Esophagus squamous epithelium (tissue), 5 donors: ENCODE data around the gene IPMK. TPM values are rescaled to one million over a fixed set of nuclear protein-coding genes. Genes with fewer than 3 reads are reported as not detected.

Experiments
- DNase-seq: peaks from one replicate; lab custom pipeline; 2025; lab: John Stamatoyannopoulos, UW
- H3K27ac ChIP-seq, 4 donors: fragments of 200-600 bp; sonication (generic); one replicate each; pipeline ENCODE4 v1.5.1; 2016 to 2019; ENCODE audit warnings: mild to moderate bottlenecking in 1 of 4
- H3K27me3 ChIP-seq, 4 donors: fragments of 200-600 bp; sonication (generic); 1 replicate in 3 of 4; 2 replicates in 1 of 4; pipeline versions ENCODE4 v1.5.1 to v1.6.0; 2017 to 2021; ENCODE audit warnings: antibody characterized with exemption in 1 of 4
- H3K36me3 ChIP-seq, 3 donors: fragments of 200-600 bp; sonication (generic); one replicate each; pipeline ENCODE4 v1.5.1; 2016 to 2019
- H3K4me1 ChIP-seq, 3 donors: fragments of 200-600 bp; sonication (generic); one replicate each; pipeline ENCODE4 v1.5.1; 2017 to 2019
- H3K4me3 ChIP-seq, 4 donors: fragments of 200-600 bp; sonication (generic); 1 replicate in 3 of 4; 2 replicates in 1 of 4; pipeline ENCODE4 v1.5.1; 2016 to 2019; ENCODE audit warnings: mild to moderate bottlenecking in 2 of 4, moderate library complexity in 1 of 4
- H3K9me3 ChIP-seq, 3 donors: fragments of 200-600 bp; sonication (generic); one replicate each; pipeline ENCODE4 v1.5.1; 2016 to 2019
- POLR2A ChIP-seq, 4 donors: fragments of 450-650 bp; IDR thresholded peaks; one replicate each; pipeline ENCODE4 v1.6.1; 2017; ENCODE audit warnings: antibody characterized with exemption in 4 of 4, mild to moderate bottlenecking in 4 of 4, moderate library complexity in 3 of 4
- WGBS, 2 donors: methylation state at CpG; one replicate each; pipeline ENCODE4 v1.1.5; 2018; 5-methylcytosine and 5-hydroxymethylcytosine counted together
- intact Hi-C: fragments of 100-400 bp; cut with DNase I; formaldehyde crosslinking; loops from one replicate; pipeline ENCODE4 v1.15.0; 2022
- total RNA-seq, 4 donors: library from RNA; depleted of rRNA; stranded (reverse); fragments of >200 nt; gene quantifications; one replicate each; pipeline ENCODE4 v1.1.0, GENCODE V29; 2016
- TF ChIP-seq, protein P1 (sequence below), 6 experiments: fragments of 450-650 bp in 4 of 6; fragments of 200-600 bp in 2 of 6; sonication (generic) in 2 of 6; IDR thresholded peaks; one replicate each; pipeline ENCODE4 v1.5.1; 2016 to 2019; ENCODE audit warnings: antibody characterized with exemption in 6 of 6, mild to moderate bottlenecking in 4 of 6, moderate library complexity in 4 of 6
- donor health status: DM: yes; HTN: yes; CAD: no.

Gene IPMK
- total RNA-seq, 4 donors from 2014 or later, result 5.8 to 12.6 (median 8.8) TPM

DNA sequence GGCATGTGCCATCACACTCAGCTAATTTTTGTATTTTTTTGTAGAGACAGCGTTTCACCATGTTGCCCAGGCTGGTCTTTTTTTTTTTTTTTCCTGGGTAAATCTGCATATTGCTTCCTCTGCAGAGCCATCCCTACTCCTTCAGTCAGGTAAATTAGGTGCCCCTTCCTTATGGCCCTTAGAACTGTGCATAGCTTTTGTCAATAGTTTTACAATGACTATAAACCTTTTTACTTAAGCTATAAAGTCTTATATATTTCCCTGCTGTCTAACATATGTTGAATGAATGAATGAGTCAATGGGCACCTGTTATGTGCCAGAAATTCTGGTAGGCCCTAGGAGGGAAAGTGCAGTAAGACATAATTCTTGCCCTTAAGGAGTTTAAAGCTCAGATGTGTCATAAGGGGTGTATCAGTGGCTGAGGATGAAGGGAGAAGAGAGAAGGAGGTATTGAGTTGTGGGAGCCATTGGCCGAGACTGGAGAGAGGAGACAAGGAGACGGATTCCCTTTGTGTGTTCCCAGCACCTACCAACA is 36.5 kb upstream of the IPMK start:
- TF ChIP-seq, protein P1, sequence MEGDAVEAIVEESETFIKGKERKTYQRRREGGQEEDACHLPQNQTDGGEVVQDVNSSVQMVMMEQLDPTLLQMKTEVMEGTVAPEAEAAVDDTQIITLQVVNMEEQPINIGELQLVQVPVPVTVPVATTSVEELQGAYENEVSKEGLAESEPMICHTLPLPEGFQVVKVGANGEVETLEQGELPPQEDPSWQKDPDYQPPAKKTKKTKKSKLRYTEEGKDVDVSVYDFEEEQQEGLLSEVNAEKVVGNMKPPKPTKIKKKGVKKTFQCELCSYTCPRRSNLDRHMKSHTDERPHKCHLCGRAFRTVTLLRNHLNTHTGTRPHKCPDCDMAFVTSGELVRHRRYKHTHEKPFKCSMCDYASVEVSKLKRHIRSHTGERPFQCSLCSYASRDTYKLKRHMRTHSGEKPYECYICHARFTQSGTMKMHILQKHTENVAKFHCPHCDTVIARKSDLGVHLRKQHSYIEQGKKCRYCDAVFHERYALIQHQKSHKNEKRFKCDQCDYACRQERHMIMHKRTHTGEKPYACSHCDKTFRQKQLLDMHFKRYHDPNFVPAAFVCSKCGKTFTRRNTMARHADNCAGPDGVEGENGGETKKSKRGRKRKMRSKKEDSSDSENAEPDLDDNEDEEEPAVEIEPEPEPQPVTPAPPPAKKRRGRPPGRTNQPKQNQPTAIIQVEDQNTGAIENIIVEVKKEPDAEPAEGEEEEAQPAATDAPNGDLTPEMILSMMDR (IDR thresholded peaks at IDR 0.05), result no peak
- TF ChIP-seq POLR2A (IDR thresholded peaks at IDR 0.05), result no peak
- WGBS, 2 donors, result 84 to 92% methylated on average over 3 of the region's 3 CpGs
- H3K27ac ChIP-seq, result no peak overlapping the region
- no peaks in the 10 kb centered on the region for H3K4me1 ChIP-seq
- no peak for DNase-seq
- H3K4me3 ChIP-seq, result no peak overlapping the region
- peaks cover 0 to 35% (median 0%) of the 10 kb centered on the region in 4 donors for H3K27me3 ChIP-seq
- no peaks in the 10 kb centered on the region for H3K9me3 ChIP-seq
- no peaks in the 10 kb centered on the region for H3K36me3 ChIP-seq
- intact Hi-C loops, result no loop called here

DNA sequence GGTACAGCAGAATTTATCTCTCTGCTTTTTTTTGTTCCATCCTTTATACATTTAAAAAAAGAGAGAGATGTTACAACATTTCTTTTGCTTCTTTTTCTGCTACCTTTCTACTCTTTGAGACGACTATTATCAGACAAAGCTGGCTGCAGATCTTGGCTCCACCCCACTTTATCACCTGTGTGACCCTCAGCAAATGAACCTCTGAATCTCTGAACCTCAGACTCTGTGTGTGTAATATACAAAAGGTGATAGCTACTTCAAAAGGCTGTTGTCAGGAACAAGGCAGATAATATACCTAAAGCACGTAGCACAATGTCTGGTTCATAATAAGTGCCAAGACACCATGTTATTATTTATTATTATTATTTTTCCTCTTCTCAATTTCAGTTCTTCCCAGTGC is 34.6 kb upstream of the IPMK start:
- Histone ChIP-seq H3K27ac (no peak overlapping the region), H3K4me3 (no peak overlapping the region), H3K9me3 (no peaks in the 10 kb centered on the region), H3K36me3 (no peaks in the 10 kb centered on the region), H3K4me1 (no peaks in the 10 kb centered on the region), H3K27me3 (peaks cover 0 to 35% (median 0%) of the 10 kb centered on the region in 4 donors)
- no peak for DNase-seq
- intact Hi-C loops, result no loop called here
- no peak for TF ChIP-seq POLR2A (IDR thresholded peaks at IDR 0.05)
- TF ChIP-seq, protein P1 (IDR thresholded peaks at IDR 0.05), result no peak
- WGBS, 2 donors, result 52% methylated on average over 2 of the region's 2 CpGs

DNA sequence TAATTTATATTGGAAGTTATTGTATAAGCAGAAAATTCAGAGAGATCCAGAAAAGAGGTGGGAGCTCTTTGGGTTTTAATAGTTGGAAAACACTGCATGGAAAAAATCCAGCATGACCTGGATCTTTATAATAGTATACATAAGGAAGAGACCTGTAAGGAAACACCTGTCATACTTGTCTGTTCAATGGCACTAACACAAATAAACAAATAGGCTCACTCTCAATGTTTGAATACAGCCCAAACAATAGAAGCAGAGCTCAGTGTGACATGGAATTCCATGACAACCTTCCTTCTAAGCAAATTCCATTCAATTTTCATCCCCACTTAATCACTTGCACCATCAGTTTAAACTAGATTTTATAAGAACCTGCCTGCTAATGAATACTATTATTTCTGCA is 33.0 kb upstream of the IPMK start:
- H3K27ac ChIP-seq, result no peak overlapping the region
- no peak overlapping the region for H3K4me3 ChIP-seq
- no peaks in the 10 kb centered on the region for H3K9me3 ChIP-seq
- H3K36me3 ChIP-seq, result no peaks in the 10 kb centered on the region
- TF ChIP-seq POLR2A (IDR thresholded peaks at IDR 0.05), result no peak
- TF ChIP-seq, protein P1 (IDR thresholded peaks at IDR 0.05), result no peak
- intact Hi-C loops, result no loop called here
- DNase-seq, result no peak
- no peaks in the 10 kb centered on the region for H3K4me1 ChIP-seq
- H3K27me3 ChIP-seq, result peaks cover 0 to 24% (median 0%) of the 10 kb centered on the region in 4 donors

DNA sequence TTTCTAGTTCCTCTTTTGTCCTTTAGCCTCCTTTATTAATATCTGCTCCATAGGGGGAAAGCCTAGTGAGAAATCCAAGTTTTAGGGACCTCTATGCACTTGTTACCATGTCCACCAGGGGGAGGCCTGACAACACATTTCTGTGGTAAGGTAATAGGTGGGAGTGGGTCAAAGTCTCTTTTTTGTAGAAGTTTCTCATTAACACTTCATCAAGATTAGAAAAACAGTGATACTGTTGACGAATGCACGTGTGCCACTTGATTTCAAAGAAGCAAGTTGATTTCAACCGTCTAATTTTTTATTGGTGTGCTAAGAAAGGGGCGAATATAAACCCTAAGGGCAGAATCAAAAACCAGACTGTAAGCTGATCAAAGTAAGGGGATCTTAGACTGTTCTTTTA is 31.9 kb upstream of the IPMK start:
- no peaks in the 10 kb centered on the region for H3K36me3 ChIP-seq
- WGBS, 2 donors, result 13 to 16% methylated on average over 4 of the region's 4 CpGs
- no peak for DNase-seq
- H3K27ac ChIP-seq, result no peak overlapping the region
- no peak overlapping the region for H3K4me3 ChIP-seq
- TF ChIP-seq, protein P1 (IDR thresholded peaks at IDR 0.05), result peak; percentile 41 to 77 (median 72)
- no peak for TF ChIP-seq POLR2A (IDR thresholded peaks at IDR 0.05)
- peaks cover 0 to 18% (median 0%) of the 10 kb centered on the region in 4 donors for H3K27me3 ChIP-seq
- H3K4me1 ChIP-seq, result no peaks in the 10 kb centered on the region
- H3K9me3 ChIP-seq, result no peaks in the 10 kb centered on the region
- intact Hi-C loops, result no loop called here

DNA sequence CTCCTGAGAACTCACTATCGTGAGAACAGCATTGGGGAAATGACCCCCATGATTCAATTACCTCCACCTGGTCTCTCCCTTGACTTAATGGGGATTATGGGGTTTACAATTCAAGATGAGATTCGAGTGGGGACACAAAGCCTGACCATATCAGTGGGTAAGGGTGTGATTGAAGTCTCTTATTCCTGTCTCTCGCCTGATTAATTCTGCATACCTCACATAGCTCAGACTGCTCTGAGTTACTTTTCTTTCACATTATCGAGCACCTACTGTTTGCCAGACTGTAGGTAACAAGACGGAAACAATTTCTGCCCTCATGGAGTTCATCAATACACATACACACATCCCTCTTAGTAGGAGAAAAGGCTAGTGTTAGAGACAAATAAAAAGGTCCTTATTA is 26.3 kb upstream of the IPMK start:
- Histone ChIP-seq H3K36me3 (no peaks in the 10 kb centered on the region), H3K27ac (no peak overlapping the region), H3K4me3 (no peak overlapping the region), H3K9me3 (no peaks in the 10 kb centered on the region), H3K27me3 (no peaks in the 10 kb centered on the region), H3K4me1 (no peaks in the 10 kb centered on the region)
- no peak for DNase-seq
- intact Hi-C loops, result loop anchor here (5.0 kb wide), 1 partner anchor 117 kb away; no protein-coding TSS in a partner anchor
- 80 to 81% methylated on average over 5 of the region's 5 CpGs for WGBS, 2 donors
- no peak for TF ChIP-seq POLR2A (IDR thresholded peaks at IDR 0.05)
- TF ChIP-seq, protein P1 (IDR thresholded peaks at IDR 0.05), result no peak
